GM21737 (cell line): ENCODE measurements around the gene NCOA7.
A peak's percentile ranks its signal among the peaks of the same experiment; 100 is the strongest.

Source experiments
- ATAC-seq: cut with Tn5 transposase; IDR thresholded peaks from one replicate; pipeline ENCODE4 v1.9.1; 2021; ENCODE audit warnings: mild to moderate bottlenecking, moderate library complexity; ENCODE audit not compliant: unreplicated experiment

Gene NCOA7, protein sequence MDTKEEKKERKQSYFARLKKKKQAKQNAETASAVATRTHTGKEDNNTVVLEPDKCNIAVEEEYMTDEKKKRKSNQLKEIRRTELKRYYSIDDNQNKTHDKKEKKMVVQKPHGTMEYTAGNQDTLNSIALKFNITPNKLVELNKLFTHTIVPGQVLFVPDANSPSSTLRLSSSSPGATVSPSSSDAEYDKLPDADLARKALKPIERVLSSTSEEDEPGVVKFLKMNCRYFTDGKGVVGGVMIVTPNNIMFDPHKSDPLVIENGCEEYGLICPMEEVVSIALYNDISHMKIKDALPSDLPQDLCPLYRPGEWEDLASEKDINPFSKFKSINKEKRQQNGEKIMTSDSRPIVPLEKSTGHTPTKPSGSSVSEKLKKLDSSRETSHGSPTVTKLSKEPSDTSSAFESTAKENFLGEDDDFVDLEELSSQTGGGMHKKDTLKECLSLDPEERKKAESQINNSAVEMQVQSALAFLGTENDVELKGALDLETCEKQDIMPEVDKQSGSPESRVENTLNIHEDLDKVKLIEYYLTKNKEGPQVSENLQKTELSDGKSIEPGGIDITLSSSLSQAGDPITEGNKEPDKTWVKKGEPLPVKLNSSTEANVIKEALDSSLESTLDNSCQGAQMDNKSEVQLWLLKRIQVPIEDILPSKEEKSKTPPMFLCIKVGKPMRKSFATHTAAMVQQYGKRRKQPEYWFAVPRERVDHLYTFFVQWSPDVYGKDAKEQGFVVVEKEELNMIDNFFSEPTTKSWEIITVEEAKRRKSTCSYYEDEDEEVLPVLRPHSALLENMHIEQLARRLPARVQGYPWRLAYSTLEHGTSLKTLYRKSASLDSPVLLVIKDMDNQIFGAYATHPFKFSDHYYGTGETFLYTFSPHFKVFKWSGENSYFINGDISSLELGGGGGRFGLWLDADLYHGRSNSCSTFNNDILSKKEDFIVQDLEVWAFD

DNA sequence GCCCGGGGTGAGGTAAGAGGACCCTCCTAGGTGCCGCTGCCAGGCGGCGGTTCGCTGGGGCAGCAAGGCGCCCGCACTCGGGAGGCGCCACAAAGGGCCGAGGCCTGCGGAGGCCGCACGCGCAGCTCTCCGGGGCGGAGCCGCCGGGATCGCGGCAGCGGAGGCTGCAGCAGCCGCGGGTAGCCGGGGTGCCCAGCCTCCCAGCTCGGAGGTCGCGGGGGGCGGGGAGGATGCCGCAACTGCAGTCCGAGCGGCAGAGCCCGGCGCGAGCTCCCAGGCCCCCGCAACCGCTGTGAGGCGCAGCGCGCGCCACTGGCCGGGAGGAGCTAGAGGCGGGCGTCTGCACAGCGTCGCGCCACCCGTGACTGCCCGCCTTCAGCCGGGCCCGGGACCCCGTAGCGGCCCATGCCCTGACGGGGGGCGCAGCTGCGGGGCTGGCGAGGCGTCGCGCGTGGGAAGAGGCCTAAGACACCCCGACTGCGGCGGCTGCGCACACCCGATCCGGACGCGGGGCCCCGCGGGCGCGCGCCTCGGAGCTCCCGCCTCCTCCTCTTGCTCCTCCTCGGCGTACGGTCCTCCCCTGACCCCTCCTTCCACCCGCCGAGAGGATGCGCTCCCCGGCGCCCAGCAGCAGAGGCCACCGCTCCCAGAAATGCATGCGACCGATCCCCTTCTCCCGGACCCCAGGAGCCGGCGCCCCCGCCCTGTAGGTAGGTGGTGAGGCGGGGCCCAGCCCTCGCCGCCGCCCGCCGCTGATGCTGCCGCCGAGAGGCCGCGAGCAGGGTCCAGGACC lies at the start of gene NCOA7:
TSS of gene NCOA7 (plus strand) at position 603 of the 793 bp plus-strand sequence. CDS start 24,395 bp downstream, outside the sequence.
- peak; percentile 74 for ATAC-seq

DNA sequence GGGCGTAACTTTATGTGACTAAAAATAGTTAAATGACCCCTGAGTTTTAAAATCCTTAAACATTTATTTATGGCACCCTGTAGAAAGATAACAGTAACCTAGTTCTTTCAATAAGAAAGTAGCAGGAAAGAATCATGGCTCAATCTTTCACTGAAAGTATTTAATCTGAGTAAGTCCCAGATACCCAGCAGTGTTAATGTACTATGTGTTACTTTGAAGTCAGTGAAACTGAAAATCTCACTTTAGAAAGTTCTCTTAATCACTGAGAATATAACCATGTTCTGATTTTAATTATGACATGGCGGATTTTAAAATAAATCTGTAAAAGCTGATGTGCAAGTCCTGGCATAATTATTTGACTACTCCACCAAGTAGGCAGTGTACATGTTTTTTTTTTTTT lies 49.4 kb upstream of the NCOA7 start:
- ATAC-seq: no peak

DNA sequence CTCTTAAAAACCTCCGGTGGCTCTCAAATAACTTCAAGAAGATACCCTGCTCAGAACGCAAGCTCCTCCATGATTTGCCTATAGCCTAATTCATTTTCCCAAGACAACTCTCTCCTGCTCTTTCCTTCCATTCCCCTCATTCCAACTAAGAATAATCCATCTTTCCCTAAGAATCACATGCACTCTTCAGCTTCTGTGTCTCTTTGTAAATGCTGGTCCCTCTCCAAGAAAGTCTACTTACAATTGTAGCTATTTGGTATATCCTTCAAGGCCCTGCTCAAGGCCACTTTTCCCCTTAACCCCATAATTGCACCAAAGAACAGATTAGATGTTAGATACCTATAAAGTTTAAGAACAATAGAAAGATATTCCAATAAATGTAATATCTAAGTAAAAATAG lies 48.7 kb upstream of the NCOA7 start:
- ATAC-seq: no peak

DNA sequence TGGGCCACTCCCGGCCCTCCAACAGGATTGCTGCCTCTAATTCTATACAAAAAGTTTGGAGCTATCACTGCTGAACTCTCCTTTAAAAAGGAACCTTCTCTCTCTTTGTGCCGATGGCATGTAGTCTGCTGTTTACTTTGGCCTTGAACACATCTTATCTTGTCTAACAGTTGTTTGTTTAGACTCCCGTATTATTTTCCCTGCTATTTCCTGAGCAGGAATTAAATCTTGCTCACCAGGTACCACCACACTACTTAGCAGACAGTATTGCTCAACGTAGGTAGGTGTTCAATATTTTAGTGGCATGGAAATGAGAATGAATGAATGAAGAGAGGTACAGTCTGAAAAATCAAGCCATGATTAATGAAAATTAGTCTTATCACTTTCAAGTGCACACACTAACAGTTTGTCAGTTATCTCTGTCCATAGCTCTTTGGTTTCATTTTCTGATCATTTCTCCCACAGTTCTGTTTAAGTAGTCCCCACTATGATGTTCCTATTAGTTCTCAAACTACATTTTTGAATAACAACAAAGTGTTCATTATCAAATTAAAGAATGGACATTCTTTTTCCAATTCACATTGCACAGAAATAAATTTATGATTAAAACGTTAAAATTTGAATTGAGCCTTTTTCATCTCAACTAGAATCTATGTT lies 48.2 kb upstream of the NCOA7 start:
- ATAC-seq: no peak

DNA sequence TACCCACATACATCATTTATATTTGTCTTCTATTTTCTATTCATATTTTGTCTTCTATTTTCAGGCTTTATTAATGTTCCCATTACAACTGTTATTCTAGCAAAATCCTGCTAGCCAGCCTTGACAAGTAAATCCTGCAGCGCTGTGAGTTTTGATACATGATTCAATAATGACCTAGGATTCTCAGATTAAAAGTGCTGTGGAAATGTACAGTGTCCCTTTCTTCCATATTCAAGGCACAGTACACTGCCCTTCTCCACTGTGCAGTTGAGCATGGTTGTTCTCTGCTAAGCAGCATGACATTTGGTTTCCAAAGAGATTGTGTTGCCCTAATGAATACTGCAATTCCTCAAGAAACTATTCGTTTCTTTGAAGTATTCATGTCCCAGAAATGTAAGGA lies 47.2 kb upstream of the NCOA7 start:
- no peak for ATAC-seq

DNA sequence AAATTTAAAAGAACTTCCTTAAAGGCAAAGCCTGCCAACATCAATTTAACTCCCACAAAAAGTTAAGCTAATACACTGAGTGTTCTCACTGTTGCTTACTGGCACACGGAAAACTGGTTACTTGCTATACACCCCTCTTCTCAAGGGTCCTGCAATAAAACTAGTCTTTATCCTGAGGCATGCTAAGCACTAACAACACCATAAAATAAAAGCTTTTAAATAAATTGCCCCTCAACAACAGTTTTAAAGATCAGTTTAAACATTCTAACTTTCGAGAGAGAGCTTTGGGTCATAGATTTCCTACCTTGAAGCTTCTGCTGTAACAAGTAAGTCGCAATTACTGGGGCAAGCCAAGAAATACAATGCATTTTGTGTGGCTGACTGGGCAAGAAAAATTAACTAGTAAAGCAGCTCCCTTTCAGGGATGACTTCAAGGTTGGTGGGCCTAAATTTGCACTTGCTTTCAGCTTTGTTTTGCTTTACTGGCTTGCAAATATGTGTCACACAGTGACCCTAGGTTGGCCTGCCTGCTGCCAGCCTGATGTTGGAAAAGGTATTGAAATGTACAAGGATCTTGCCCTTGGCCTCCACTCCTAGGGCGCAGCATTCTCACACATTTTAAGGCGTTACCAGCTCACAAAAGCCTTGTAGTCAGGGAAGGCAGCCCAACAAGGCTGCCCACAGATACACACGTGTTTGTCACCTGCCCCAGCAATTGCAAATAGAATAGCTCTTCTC lies 45.3 kb upstream of the NCOA7 start:
- ATAC-seq: no peak

DNA sequence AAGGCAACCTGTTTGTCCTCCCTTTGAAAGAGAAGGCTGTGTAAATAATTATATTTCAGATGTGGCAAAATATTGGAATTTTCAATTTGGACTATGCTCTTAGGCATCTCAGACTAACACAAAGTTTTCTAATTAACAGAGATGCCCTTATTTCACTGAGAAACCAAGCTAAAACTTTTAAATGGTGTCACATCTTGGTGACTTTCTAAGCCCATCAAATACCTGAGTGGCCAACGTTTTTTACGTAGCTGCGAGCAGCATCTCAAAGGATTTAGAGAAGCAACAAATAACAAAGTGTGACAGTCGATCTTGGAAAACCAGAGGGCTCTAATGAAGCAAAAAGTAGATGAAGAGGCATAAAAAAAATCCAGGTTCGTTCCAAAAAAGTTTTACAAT lies 44.7 kb upstream of the NCOA7 start:
- ATAC-seq: no peak

DNA sequence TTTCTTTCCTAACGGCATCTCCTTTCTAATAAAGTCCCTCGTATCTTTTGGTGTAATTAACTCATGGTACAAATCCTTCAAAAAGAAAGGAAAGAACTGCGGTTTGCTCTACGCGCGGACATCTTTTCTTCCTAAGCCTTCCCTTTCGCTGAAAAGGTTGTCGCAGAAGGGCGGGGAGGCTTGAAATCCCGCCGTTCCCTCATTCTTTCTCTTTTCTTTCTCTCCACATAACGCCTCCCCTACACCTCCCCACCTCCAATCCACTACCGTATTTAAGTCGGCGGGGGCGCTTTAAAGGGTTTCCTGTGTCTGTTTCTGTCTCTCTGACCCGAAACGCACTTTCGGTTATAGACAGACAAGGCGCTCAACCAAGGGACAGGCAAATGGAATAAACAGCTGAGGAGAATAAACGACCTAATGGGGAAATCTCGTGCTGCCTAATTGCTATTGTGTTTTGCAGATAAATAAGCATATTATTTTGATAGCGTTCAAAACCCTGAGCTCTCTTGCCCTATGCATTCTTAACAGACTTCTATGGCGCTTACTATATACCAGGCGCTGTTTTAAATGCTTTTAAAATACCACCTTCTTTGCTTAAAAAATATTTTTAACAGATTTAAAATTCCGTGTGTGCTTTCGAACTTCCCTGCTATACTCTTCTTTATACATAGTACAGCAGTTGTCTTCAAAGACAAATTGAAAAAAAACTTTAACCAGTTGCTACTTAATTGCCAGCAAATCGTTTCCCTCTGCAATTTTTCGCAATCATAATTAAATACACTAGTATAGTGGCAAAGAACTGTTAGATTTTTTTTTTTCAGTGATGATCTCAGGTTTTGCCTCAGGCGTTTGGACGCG lies 43.8 kb upstream of the NCOA7 start:
- ATAC-seq: peak; percentile 55

DNA sequence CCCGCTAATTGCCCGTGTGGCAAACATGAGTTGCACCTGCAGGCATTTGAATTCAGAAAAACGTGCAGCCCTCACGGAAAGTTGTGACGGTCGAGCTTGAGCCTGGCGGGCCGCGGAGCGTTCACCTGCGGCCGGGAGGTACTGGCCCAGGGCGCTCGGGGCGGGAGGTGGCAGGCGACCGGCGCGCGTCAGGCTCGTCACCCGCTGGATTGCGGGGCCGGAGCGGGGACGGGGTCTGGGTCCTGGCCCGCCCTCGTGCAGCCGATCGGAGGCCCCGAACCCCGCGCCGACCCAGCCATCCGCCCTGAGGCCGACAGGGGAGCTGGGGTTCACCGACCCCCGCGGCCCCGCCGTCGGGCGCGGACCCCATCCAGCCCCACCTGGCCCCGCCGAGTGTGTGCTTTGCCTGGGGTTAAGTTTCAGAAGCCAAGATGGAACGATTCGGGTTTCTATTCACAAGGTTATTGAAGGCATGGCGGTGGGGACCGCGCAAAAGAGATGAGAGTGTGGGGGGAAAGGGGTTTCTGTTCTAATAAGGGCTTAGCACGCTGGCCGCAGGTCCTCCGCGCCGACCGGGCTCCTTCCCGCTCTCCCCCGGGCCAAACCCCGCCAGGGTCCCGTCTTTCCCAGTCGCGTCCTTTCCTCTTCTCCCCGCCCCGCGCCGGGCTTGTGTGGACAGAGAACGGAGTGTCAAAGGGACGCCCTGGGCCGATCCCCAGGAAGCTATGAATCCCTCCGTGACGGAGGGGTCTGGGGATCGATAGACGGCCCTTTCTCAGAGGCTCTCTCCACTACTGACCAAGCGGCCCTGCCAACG lies 43.0 kb upstream of the NCOA7 start:
- ATAC-seq: no peak

DNA sequence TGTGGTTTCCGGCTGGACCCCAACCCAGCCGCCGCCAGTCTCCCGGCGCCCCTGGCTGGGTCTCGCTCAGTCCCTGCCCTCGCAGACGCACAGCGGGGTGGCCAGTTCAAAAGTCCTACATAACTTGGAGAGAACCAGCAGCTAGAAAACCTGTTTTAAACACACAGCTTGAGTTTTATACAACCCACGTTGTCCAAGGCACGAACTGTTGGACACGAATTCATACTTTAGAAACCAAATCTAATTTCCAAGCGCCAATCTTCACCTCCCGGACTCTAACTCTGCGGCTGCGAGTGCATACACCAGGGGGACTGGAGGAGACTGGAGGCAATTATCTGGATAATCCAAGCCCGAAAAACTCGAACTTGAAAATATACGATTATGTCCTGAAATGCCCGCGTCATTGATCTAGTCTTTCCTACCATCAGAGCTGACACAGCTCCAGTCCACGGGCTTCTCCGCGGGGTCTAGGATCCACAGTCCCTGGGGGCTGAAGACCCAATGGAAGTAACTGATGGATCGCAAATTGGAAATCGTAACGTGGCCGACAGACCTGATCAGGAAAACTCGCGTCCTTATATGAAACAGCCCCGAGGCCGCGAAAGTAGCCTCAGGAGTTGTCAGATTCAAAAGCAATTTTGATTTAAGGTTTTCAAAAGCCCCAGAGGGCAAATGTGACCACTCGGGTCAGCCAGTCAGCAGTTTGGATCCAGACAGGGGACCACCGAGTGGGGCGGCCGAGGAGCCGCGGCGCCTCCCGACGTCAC lies 42.2 kb upstream of the NCOA7 start:
- no peak for ATAC-seq

DNA sequence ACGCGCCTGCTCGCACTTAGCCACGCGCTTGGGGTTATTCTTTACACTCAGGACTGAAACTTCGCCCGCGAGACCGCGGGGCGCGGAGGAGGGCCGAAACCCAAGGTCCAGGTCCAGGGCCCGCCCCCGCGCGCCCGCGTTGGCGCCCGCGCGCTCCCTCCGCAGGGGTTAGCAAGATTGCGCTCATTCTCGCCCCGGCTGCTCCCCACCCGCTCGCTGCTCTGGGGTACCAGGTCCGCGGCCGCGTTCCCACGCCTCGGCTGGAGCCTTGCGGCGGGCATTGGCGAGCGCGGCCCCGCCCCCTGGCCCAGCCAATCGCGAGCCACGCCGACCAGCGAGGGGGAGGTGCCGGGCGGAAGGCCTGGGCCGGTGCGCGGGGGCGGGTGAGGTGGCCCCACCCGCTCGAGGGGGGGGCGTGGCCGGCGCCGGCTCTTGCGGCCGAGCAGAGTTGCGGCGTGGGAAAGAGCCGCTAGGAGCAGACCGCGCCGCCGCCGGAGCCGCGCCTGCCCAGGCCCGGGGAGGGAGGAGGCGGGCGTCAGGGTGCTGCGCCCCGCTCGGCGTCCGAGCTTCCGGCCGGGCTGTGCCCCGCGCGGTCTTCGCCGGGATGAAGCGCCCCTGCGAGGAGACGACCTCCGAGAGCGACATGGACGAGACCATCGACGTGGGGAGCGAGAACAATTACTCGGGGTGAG lies 41.4 kb upstream of the NCOA7 start, which contains the start of gene HEY2:
TSS of gene HEY2 (plus strand) at position 460 of the 692 bp plus-strand sequence. CDS start at position 605, 145 bp downstream.
- peak; percentile 87 for ATAC-seq

DNA sequence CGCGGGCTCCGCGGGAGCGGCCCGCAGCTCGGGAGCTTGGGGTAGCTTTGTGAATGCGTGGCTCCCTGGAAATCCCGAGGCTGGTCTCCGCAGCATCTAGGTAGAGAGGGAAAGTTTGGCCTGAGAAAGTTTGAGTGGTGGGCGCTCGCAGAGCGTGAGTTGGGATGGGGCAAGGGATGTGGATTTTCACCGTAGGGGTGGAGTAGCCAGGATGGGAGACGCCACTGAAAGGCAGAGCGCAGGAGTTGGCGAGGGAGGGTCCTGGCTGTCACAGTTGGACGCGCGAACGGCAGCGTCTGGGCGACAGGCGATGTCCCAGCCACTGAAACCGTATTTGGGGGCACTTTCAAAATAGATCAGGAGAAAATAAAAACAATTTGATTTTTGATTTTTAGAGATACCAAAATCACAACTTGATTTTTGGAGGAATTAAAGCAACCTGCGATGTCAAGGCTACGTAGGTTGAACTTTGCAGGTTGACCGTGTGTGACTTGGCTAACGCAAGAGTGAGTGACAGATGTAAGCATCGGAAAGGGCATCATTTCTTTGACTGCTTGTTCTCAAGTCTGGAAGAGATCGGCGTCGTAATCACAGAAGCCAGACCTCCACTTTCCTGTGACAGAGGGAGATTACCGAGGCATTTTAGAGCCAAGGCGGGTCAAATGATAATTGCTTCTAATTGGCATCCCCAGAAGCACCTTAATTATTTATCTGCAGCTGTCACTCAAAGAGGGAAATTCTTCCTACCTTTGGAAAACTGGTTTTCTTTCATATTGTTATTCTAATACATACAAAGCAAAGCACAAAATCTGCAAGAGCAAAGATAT lies 40.7 kb upstream of the NCOA7 start:
- no peak for ATAC-seq

DNA sequence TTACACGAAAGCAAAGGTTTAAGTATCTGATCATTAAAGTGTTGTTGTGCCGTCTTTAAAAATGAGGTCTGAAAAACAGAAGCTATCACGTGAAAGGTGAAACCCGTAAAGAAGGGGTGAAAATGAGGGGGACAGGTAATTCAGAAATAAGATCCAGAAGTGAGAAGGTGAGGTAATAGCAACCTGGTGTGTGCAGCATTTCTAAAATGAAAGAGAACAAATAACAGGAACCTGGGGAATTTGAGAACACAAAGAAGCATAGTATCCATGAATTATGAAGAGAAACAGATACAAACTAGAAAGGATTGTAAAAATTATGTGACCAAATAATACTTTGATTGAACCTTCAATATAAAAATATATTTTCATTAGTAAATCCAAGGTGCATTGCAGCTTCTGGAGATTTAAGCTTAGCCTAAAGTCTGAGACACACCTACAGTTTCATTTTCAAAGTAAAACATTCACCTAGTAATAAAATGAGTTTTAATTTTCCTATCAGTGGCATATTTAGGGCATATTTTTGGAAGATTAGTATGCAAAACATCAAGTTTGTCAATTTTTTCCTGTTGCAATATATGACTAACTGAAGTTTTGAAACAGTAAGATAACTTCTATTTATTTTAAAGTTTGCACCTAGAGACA lies 39.9 kb upstream of the NCOA7 start:
- no peak for ATAC-seq

DNA sequence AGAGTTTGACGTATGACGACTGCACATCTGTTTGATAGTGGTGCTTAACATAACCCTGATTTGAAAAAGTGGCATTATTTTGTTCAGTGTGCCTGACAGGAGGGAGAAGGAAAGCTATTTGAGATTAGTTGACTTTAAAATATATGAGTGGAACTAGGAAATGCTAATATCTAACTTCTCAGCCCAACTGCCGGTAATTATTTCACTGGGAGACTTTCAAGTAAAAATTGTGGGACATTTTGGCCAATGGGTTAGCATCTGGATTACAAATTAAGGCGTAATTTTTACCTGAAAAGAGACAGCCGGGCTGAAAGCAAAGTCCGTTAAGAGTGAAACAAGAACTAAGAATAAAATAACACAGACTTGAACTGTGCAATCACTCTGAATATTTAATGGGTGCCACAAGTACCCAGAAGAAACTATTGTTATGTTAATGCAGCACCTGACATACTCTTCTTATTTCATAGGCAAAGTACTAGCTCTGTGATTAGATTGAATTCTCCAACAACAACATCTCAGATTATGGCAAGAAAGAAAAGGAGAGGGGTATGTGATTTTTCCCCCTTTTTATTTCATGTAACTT lies 39.3 kb upstream of the NCOA7 start:
- no peak for ATAC-seq

DNA sequence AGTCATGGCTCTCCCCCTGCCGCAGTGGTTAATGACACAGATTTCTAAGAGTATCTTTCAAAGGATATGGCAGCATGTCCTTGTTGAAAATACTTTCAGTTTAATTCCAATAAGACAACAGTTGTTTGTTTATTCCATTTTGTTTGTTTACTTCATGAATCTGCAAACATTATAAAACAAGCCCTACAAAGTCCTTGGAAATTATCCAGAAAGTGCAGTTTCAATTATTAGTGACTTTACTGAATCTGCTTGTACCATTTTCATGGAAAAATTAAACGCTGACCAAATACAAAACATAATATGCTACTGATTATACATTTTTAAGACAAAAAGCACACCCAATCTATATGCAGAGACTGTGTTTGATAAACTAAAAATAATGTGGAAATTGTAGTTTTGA lies 38.0 kb upstream of the NCOA7 start:
- ATAC-seq: no peak
